ENCODE data around the gene HOOK2.

HOOK2 gene

DNA sequence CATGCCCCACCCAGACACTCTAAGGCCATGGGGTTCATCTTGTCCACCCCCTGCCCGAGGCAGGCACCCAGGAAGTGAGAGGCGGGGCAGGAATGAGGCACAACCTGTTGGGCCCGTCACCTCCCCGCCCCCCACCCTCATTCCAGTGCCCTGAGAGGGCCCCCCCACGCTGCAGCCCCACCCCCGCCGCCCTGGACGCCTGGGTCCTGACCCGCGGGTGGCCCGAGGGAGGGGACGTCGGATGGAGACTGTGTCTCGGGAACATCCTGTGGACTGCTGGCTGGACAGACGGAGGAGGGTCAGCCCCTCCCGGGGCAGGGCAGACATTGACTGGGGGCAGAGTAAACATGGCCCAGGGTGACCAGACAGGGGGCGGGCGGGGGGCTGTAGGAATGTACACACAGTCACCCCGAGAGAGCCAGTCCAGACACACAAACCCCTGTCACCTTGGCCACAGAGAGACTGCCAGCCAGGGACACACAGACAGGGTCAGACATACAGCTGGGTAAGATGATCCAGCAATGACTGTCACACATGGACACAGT, 8.6 kb upstream of the HOOK2 start:
- no peak for DNase-seq (ENCODE audit: low read depth in 3 of 3)

DNA sequence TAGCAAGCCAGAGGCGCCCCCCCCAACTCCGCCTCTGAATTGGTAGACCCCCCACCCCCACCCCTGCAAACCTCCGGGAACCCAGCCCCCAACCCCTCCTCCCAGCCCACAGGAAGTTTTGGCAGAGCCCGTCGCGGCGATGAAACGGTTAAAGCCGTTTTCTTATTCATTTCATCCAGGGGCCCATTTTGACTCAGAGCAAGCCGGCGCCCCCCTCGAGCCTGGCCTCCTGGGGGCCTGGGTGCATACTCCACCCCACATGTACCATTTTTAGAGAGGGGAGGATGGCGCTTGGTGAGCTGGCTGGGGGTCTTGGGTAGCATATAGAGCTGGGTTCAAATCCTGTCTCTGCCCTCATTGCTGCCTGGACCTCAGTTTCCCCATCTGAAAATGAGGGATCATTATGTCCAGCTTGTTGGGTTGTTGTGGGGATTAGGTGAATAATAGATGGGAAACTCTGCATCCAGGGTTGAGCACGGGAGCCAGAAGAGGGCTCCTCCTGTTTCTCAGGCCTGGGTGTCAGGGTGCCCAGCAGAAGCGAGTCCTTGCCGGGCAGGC, 8.0 kb upstream of the HOOK2 start:
- DNase-seq (ENCODE audit: low read depth in 3 of 3): no peak

DNA sequence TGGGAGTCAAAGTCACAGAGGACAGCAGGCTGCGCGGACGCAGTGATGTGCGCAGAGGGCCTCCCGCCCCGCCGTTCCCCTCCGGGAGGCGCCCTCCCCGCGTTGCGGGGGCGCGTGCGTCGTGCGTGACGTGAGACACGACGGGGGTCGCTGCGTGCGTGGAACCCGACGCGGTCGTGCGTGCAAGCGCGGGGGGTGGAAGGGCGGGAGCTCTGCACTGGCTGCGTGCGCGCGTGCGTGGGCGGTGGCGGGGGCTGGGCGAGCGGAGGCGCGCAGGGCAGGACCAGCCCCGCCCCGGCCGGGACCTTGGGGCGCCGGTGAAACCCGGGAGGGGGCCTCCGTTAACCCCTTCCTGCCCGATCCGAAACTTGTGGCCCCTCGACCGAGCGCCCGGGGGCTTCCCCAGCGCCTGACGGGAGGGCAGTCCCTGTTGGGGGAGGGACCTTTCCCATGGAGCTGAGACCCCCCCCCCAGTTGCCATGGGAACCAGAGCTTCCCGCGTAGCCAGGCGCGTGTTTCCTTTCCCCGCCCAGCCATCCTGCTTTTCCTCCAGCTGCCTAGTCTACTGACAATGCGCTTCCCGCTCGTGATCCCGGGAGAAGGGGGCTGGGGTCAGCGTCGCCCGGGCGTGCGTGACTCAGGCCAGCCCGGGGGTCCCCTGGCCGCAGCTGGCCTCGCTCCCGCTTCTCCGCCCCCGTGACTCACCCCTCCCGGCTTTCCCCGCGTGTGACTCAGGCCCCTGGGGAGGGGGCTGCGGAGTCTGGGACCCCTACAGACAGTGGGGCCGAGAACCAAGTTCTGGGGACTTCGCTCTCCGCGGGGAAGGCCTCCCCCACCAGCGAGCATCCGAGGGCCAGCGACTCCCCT, 7.3 kb upstream of the HOOK2 start:
- peak; percentile 80 to 89 (median 86) for DNase-seq (ENCODE audit: low read depth in 3 of 3)

DNA sequence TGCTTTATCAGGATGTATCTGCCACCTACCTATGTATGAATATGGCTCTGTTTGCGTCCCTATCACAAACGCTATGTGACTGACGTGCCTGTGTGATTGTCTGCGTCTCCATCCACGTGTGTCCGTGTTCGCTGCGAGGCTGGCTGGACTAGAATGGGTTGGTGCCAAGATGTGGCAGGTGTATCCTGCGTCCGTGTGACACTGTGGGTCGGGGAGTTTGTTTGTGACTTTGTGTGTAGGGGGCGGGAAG, 6.7 kb upstream of the HOOK2 start:
- no peak for DNase-seq (ENCODE audit: low read depth in 3 of 3)

DNA sequence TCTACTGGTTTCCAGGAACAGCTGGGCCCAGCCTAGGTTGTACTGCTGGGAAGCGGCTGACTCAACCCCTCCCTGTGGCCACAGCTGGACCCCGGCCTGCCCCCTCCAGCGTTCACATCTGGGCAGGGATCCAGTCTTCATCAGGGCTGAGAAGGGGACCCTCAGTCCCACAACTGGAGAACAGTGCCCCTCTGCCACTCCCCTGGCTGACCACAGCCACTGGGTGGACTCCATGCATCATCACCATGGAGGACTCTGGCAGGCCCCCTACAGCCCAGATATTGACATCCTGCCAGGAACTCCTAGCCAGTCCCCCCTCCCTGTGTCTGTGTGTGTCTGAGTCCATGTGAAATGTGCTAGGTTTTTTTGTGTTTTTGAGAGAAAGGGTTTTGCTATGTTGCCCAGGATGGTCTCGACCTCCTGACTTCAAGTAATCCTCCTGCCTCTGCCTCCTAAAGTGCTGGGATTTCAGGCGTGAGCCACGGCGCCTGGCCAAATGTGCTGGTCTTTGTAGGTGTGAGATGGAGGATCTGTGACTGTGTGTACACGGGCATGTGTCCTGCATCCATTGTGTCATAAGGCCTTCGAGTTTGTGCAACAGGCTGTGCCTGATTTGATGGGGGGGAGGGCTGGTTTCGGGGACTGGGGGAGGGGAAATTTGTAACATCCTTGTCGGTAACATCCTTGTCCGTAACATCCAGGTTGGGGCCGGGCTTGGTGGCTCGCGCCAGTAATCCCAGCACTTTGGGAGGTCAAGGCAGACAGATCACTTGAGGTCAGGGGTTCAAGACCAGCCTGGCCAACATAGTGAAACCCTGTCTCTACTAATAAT, 4.0 kb upstream of the HOOK2 start:
- DNase-seq (ENCODE audit: low read depth in 3 of 3): no peak

DNA sequence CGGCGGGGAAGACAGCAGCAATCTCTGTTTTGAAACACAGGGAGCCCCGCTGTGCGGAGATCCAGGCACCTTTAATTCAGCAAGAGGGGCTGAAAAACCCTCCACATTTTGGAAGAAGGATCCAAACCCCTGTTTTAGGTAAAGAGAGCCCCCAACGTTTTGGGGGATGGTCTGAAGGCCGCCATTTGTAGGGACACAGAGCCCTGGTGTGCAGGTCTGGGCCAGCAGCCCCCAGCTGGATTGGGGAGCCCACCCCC, 3.5 kb upstream of the HOOK2 start:
- no peak for DNase-seq (ENCODE audit: low read depth in 3 of 3)

DNA sequence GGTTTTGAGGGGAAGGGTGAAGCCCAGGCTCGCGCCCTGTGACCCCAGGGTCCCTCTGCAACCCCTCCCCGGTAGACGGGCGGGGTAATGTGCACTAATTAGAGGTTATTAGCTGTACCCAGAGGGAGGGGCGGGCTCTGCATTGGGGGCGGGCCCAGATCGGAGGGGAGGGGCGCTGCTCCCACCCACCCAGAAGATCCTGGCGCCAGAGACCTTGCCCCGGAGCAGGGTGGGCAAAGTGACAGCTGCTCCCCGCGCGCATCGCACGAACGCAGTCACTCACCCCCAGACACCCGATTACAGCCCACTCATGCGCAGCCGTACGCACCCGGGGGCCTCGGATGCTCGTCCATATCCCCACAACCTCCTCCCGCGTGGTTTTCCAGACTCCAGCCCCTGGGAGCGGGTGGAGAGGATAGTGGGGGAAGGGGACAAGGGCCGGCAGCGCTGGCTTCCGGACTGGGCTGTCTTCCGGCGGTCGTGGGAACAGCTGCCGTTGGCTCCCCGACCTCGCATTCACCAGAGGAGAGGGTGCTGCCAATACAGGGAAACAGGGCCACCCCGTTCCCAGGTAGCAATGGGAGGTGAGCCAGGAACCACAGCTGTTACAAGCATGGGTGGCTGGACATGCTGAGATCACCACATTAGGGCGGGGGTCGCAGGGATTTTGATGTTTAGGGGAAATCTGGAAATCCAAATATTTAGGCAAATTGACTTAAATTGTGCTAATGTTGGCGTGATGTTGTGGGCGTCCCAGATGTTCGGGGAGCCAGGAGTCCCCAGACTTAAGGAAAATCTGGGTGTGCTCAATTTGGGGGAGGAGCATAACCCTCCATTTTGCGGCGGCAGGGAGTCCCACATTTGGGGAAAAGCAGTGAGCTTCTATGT, 2.9 kb upstream of the HOOK2 start:
- DNase-seq (ENCODE audit: low read depth in 3 of 3): no peak

DNA sequence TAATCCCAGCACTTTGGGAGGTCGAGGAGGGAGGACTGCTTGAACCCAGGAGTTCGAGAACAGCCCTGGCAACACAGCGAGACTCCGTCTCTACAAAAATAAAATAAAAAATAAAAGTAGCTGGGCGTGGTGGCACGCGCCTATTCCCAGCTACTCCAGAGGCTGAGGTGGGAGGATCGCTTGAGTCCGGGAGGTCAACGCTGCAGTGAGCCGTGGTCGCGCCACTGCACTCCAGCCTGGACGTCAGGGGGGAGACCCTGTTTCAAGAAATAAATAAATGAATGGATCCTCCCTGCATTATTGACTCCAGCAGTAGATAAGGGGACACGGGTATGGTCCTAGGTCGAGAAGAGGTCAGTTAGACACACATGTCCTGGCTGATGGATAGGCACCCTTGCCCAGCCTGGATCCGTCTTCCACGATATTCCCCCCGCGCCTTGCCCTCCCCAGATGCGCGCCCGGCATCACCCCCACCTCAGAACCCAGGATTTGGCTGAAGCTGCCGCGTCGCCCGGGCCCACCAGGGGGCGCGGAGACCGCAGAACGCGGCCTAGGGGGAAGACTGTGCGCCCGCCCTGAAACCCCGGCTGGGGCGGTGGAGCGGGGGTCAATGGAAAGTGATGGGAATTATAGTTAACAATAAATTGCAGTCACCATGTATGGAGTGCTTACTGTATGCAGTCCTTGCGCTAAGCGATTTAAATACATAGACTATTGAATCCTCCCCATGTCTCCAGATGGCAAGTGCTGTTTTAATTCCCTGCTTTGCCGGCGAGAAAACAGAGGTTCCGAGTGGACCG, 2.1 kb upstream of the HOOK2 start:
- peak; percentile 67 to 69 (median 67) for DNase-seq (ENCODE audit: low read depth in 3 of 3)

DNA sequence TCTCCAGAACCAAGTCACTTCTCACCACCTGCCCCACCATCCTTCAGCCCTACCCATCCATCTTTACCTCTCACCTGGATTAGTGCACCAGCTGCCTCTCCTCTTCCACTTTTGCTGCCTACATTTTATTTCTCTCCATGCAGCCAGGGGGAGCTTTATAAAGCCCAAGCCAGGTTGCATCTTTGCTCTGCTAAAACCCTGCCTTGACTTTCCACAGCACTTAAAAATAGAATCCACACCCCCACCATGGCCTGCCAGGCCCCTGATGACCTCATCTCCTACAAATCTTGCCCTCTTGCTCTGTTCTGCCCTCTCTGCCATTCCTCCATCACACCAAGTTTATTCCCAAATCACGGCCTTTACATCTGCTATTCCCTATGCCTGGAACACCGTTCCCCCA, 1.8 kb downstream of the HOOK2 start:
- DNase-seq (ENCODE audit: low read depth in 3 of 3): no peak

DNA sequence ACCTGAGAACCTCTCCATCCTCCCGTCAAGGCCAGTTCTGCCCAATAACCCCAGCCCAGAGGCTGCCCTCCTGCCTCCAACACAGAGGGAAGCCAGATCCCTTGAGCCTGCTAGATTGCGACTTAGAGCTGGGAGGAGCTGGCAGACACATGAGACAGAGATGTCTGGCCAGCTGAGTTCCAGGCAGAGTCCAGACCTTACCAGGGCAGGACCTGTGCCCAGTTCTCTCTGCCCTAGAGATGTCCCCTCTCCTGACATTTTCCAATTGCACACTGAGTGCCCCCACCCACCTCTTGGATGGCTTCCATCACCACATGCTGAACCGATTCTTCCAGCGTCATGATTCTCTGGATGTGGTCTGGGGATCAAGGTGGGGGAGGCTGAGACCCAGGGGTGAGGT, 3.0 kb downstream of the HOOK2 start:
- DNase-seq (ENCODE audit: low read depth in 3 of 3): no peak

DNA sequence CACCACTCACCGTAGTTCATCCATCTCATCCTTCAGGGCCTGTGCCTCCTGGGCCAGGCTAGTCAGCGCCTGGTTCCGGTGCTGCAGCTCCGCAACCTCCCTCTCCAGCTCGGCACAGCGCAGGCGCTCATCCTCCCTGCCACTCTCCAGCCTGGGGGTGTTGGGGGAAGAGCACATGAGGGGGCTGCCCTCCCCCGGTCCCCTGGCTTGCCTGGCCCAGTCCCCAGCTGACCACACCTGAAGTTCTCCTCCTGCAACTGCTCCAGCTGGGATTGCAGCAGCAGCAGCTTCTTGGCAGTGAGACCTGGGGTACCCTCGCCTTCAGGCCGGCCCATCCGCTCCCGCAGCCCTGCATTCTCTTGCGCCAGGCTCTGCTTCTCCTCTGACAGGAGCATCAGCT, 4.4 kb downstream of the HOOK2 start:
- DNase-seq (ENCODE audit: low read depth in 3 of 3): no peak

DNA sequence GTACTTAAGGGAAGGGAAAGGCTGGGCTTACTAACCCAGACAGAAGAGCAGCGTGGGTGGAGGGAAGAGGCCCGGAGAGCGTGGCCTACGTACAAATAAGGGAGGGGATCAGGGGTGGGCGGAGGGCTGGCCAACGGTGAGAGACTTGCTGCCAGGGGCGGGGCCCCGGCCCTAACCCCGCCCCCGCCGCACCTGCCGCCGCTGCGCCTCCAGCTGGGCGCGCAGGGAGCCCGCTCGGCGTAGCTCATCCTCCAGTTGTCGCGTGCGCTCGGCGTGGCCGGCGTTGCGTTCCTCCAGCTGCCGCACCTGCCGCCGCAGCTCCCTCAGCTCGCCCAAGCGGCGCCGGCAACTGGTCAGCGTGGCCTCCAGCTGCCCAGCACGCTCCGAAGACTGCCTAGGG, 5.7 kb downstream of the HOOK2 start:
- DNase-seq (ENCODE audit: low read depth in 3 of 3): peak in 1 of 3 experiments; percentile 54

DNA sequence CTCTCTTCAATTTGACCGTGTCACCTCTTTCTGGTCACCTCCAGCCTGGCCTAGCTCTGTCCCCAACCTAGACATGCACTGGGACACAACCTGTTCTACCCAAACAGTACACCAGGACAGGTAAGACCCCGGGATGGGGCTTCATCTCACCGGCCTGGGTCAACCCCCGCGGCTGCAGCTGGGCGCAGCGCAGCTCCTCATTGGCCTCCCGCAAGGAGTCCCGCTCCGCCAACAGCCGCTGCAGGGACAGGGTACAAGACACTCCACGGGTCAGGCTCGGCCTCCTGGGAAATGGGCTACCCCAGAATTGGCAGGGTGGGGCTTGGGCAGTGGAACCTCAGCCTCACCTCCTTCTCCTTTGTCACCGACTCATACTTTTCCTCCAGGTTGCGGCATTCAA, 7.7 kb downstream of the HOOK2 start:
- no peak for DNase-seq (ENCODE audit: low read depth in 3 of 3)

DNA sequence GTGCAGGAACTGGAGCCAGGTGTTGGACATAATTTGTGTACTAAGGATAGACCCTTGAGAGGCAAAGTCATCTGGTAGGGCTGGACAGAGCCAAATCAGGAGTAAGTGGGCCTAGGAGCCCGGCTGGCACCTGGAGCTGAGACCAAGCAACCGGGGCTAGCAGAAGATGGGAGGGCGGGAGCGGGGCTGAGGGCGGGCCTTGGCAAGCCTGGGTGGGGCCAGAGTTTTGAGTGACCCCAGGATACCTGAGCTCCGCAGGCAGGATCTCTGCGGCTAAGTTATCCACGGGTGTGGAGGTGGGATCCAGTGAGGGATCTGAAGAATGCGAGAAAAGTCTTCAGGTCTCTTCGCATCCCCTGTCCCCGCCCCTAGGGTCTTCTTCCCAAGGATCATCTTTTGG, 8.2 kb downstream of the HOOK2 start:
- DNase-seq (ENCODE audit: low read depth in 3 of 3): no peak

DNA sequence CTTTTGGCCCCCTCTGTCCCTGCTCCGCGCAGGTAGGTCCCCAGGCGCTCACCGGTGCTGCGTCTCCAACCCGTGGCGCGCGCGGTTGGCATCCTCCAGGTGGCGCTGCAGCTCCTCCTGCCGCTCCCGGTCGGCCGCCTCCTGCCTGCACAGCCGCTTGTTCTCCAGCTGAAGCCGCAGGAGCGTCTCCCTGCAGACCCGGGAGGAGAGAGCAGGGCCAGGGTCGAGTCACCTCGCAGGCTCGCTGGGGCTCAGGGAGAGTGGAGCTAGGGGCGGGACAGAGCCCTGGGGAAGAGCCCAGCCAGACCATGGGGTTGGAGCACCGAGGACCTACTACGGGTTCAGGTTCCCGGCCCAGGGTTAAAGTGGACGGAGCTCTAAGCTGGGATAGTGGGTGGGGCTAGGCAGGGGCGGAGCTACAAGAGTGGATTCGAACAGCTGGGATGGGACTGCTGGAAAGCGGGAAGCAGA, 9.3 kb downstream of the HOOK2 start:
- DNase-seq (ENCODE audit: low read depth in 3 of 3): peak in 2 of 3 experiments; percentile 55 to 58

DNA sequence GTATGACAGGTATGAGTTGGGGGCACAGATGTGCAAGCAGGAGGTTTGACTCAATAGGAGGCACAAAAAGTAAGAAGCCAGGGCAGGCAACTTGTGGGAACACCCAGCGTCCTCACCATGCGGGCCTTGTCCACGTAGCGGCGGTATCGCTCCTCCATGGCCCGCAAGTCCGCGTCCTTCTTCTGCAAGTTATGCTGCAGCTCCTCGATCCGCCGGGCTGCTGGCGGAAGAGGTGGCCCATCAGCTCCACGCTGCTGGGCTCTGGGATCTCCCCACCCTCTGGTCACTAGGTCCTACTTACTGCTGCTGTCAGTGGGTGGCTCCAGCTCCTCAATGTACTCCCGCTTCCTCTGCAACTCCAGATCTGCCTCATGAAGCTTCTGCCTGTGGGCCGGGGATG, 10.7 kb downstream of the HOOK2 start:
- DNase-seq (ENCODE audit: low read depth in 3 of 3): no peak

DNA sequence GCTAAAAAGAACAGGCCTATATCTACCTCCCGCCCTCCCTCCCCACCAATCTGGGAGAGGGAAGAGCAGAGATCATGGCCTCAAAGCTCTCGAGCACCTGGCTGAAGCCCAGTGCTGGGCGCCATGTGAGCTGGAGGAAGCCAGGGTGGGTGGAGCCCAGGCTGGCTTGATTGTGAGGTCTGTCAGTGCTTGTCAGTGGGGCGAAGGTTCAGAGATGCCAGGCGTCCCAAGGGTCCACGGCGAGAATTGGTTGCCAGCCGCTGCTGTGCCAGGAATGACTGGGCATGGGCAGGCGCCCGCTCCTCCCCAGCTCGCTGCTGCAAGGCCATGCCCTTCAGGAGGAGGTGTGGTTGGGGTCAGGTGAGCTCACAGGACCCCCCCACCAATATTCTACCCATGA, 12.3 kb downstream of the HOOK2 start:
- DNase-seq (ENCODE audit: low read depth in 3 of 3): no peak

DNA sequence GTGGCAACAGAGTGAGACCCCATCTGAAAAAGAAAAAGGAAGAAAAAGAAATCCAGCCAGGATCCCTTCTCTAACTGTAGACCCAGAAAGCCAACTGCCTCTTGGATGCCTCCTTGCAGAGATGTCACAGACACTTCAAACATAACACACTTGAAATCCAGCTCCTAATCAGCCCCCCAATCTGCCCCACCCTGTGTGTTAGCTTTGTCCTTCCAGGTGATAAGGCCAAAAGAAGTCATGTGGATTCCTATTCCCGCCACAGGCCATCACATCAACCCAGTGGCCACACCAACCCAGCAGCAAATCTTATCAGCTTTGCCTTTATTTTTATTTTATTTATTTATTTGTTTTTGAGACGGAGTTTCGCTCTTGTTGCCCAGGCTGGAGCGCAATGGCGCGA, 15.7 kb downstream of the HOOK2 start:
- DNase-seq (ENCODE audit: low read depth in 3 of 3): no peak

DNA sequence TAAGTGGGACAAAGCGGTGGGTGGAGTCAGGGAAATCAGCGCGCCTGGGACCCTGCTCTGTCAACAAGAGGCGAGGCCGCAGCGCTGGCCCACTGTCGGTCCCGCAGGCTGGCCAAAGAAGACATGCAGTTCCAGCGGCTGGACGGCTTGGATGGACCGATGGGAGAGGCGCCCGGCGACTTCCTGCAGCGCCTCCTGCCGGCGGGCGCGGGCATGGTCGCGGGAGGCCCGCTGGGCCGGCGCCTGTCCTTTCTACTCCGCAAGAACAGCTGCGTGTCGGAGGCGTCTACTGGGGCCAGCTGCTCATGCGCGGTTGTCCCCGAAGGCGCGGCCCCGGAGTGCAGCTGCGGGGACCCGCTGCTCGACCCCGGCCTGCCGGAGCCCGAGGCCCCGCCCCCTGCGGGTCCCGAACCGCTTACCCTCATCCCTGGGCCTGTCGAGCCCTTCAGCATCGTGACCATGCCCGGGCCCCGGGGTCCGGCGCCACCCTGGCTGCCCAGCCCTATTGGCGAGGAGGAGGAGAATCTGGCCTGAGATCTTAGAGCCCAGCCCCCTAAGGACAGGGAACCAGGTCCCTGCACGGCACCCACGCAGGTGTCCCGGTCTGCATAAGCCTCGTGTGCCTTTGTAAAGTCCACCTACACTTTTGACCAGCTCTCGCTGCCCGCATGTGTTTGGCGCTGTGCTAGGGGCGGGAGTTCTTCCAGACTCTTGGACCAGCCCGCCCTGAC, 17.6 kb downstream of the HOOK2 start:
- DNase-seq (ENCODE audit: low read depth in 3 of 3): peak in 2 of 3 experiments; percentile 31 to 37

DNA sequence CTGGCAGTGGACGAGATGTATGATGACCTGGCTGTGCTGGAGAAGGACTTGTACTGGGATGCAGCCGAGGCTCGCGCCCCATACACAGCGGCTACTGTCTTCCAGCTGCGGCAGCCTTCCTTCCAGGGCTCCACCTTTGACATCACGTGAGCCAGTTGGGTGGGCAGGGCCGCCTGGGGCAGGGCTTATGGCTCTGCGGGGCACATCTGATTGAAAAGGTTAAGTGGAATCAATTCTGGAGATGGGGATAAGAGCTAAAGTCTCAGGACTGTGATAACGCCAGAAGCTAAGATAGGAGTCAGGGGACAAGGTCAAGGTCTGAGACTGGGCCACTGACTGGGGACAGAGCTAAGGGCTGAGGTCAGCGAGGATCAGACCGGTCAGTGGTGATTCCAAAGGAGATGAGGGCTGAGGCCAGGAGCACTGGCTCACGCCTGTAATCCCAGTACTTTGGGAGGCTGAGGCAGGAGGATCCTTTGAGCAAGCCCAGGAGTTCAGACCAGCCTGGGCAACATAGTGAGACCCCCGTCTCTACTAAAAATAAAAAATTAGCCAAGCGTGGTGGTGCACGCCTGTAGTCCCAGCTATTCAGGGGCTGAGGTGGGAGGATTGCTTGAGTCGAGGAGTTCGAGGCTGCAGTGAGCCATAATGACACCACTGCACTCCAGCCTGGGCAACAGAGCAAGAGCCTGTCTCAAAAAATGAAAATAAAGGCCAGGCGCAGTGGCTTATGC, 19.0 kb downstream of the HOOK2 start:
- DNase-seq (ENCODE audit: low read depth in 3 of 3): no peak

Data from stimulated activated CD4-positive, alpha-beta T cell treated with anti-CD3 and anti-CD28 coated beads, TNF-alpha, amount 100 ng/mL, for 4 hours (primary cell).